ENCODE results near the gene TRPC4AP. TPM values are rescaled to one million over a fixed set of nuclear protein-coding genes. Genes with fewer than 3 reads are reported as not detected.
A peak's percentile ranks its signal among the peaks of the same experiment; 100 is the strongest.

The TRPC4AP gene
- total RNA-seq, 2 donors from 2014 or later: 44.1 to 57.4 TPM

DNA sequence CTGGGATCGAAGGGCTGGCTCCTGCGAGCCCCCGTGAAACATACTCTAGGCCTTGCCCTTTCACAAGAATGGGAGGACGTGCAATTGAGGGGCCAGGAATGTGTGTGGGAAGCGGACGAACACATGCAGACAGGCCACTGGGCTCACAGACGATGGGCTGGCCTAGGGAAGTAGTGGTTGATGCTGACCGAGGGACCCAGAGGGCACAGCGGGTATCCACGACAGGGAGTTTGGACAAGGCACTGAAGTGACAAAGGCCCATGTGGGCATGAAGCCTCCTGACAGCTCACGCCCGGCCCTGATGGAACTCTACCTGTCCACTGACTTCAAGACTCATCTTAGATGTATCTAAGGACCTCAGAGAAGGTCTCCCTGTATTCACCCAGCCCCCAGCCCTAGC, 84.7 kb downstream of the TRPC4AP start:
- peak in 3 of 4 donors; percentile 3 to 11 (median 9) for DNase-seq
- no peak overlapping the region for H3K4me3 ChIP-seq
- no peak for ATAC-seq
- no peak overlapping the region for H3K27ac ChIP-seq
- TF ChIP-seq POLR2A (IDR thresholded peaks at IDR 0.05): no peak
- TF ChIP-seq, protein P1, sequence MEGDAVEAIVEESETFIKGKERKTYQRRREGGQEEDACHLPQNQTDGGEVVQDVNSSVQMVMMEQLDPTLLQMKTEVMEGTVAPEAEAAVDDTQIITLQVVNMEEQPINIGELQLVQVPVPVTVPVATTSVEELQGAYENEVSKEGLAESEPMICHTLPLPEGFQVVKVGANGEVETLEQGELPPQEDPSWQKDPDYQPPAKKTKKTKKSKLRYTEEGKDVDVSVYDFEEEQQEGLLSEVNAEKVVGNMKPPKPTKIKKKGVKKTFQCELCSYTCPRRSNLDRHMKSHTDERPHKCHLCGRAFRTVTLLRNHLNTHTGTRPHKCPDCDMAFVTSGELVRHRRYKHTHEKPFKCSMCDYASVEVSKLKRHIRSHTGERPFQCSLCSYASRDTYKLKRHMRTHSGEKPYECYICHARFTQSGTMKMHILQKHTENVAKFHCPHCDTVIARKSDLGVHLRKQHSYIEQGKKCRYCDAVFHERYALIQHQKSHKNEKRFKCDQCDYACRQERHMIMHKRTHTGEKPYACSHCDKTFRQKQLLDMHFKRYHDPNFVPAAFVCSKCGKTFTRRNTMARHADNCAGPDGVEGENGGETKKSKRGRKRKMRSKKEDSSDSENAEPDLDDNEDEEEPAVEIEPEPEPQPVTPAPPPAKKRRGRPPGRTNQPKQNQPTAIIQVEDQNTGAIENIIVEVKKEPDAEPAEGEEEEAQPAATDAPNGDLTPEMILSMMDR (IDR thresholded peaks at IDR 0.05): no peak
- H3K36me3 ChIP-seq (replicated peaks in 1 of 2; ENCODE audit: insufficient read depth in 1 of 2, low read depth in 2 of 2): peaks cover 27 to 64% of the 10 kb centered on the region in 2 donors
- H3K27me3 ChIP-seq: no peaks in the 10 kb centered on the region
- H3K9me3 ChIP-seq: no peaks in the 10 kb centered on the region
- 93 to 94% methylated on average over 10 to 12 of the region's 12 CpGs for whole genome bisulfite sequencing, 2 donors
- intact Hi-C loops (cut with DNase I): no loop called here
- peaks cover 16% of the 10 kb centered on the region for H3K4me1 ChIP-seq

DNA sequence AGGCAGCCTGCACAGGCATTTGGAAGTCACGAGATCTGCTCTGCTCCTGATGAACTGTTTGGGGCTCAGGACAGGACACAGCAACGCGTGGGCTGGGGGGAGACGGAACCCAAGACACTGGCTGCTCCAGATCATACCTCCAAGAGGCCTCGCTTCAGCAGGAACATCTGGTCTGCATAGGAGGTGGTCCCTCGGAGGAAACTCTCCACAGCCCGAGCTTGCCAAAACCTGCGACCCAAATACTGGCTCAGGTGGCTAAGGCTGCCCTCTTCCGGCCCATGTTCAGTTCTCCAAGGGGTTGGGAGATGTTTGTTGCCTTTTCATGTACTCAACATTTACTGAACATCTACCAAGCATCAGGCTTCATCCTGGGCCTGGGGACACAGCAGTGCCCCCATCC, 85.2 kb downstream of the TRPC4AP start:
- no peak for ATAC-seq
- 77 to 93% methylated on average over 4 to 9 of the region's 9 CpGs for WGBS, 2 donors
- intact Hi-C loops (cut with DNase I): no loop called here

DNA sequence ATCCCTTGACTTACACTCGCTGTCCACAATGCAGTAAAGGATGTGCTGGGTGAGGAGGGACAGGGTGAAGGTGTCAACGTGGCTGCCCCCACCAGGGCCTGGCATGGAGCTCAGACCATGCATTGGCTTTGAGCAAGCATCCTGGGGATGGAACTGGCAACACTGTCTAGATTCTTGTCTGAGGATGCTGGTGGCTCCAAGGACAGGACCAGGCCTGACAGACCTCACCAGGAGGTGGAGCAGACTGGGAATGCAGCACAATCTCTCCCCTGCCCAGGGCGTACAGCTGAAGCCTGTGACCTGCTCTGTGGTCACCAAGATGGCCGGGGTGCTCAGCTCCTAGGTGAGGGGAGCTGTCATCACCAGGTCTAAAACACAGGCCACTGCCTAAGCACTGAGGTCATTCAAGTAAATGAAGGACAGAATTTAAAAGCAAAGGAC, 86.1 kb downstream of the TRPC4AP start:
- no peaks in the 10 kb centered on the region for H3K9me3 ChIP-seq
- H3K36me3 ChIP-seq (replicated peaks in 1 of 2; ENCODE audit: insufficient read depth in 1 of 2, low read depth in 2 of 2): peaks cover 26 to 65% of the 10 kb centered on the region in 2 donors
- intact Hi-C loops (cut with DNase I): no loop called here
- H3K4me3 ChIP-seq: no peak overlapping the region
- no peaks in the 10 kb centered on the region for H3K27me3 ChIP-seq
- TF ChIP-seq, protein P1 (IDR thresholded peaks at IDR 0.05): no peak
- no peak for TF ChIP-seq POLR2A (IDR thresholded peaks at IDR 0.05)
- peak in 1 of 4 donors; percentile 2 for DNase-seq
- peaks cover 16% of the 10 kb centered on the region for H3K4me1 ChIP-seq
- ATAC-seq: no peak
- 86 to 96% methylated on average over 3 to 4 of the region's 4 CpGs for WGBS, 2 donors
- H3K27ac ChIP-seq: no peak overlapping the region

More for the DNA sequence above, 85.2 kb downstream of the TRPC4AP start:
- H3K9me3 ChIP-seq: no peaks in the 10 kb centered on the region
- H3K4me1 ChIP-seq: peaks cover 16% of the 10 kb centered on the region
- H3K4me3 ChIP-seq: no peak overlapping the region
- peak in 3 of 4 donors; percentile 2 to 9 (median 6) for DNase-seq
- peaks cover 31 to 64% of the 10 kb centered on the region in 2 donors for H3K36me3 ChIP-seq (replicated peaks in 1 of 2; ENCODE audit: insufficient read depth in 1 of 2, low read depth in 2 of 2)
- TF ChIP-seq, protein P1 (IDR thresholded peaks at IDR 0.05): no peak
- no peak for TF ChIP-seq POLR2A (IDR thresholded peaks at IDR 0.05)
- no peaks in the 10 kb centered on the region for H3K27me3 ChIP-seq
- no peak overlapping the region for H3K27ac ChIP-seq

DNA sequence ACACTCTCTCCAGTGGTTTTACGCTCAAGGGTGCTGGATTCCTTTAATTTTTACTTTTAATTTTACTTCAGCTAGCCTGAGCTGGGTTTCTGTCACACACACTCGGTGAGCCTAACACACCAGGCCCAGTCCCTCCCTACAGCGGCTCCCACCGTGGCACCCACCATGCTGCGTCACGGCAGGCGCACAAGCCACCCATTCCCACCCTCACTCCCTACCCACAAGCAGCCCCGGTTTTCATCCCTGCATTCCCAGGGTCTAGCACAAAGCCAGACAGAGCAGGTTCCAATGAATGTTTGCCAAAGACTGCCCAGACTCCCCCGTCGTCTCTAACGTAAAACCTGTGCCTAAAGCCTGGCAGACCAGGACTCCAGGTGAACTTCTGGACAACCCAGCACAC, 86.6 kb downstream of the TRPC4AP start:
- 87 to 90% methylated on average over 11 of the region's 11 CpGs for WGBS, 2 donors
- TF ChIP-seq, protein P1 (IDR thresholded peaks at IDR 0.05): no peak
- no peak for TF ChIP-seq POLR2A (IDR thresholded peaks at IDR 0.05)
- no peak overlapping the region for H3K4me3 ChIP-seq
- intact Hi-C loops (cut with DNase I): no loop called here
- no peak overlapping the region for H3K27ac ChIP-seq
- peak in 1 of 4 donors; percentile 1 for DNase-seq
- no peaks in the 10 kb centered on the region for H3K27me3 ChIP-seq
- H3K9me3 ChIP-seq: no peaks in the 10 kb centered on the region
- ATAC-seq: no peak
- H3K36me3 ChIP-seq (replicated peaks in 1 of 2; ENCODE audit: insufficient read depth in 1 of 2, low read depth in 2 of 2): peaks cover 26 to 67% of the 10 kb centered on the region in 2 donors
- peaks cover 16% of the 10 kb centered on the region for H3K4me1 ChIP-seq

DNA sequence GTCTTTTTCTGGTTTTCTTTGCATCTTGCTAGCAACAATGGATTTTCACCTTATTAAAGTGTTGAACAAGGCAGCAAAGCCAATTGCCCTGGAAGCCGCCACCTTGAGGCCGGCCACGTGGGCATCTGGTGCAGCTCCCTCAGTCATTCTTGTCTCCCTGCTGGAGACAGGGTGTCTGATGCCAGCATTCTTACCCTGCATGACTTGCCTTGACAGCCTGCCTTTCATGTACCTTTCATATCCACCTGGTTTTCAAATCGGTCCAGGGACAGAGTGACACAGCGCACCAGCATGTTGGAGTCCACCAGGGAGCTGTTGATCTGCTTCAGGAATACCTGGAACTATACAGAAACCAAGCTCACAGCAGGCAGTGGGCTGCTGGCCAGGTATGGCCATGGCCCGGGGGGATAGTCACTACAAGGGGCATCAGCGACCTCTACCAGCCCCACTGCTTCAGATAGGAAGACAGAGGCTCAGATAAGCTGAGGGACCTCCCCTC, 87.1 kb downstream of the TRPC4AP start:
- H3K4me1 ChIP-seq: peaks cover 16% of the 10 kb centered on the region
- intact Hi-C loops (cut with DNase I): no loop called here
- no peaks in the 10 kb centered on the region for H3K27me3 ChIP-seq
- H3K4me3 ChIP-seq: no peak overlapping the region
- H3K36me3 ChIP-seq (replicated peaks in 1 of 2; ENCODE audit: insufficient read depth in 1 of 2, low read depth in 2 of 2): peaks cover 26 to 71% of the 10 kb centered on the region in 2 donors
- TF ChIP-seq, protein P1 (IDR thresholded peaks at IDR 0.05): no peak
- TF ChIP-seq POLR2A (IDR thresholded peaks at IDR 0.05): no peak
- WGBS, 2 donors: 81 to 87% methylated on average over 5 to 7 of the region's 7 CpGs
- H3K27ac ChIP-seq: no peak overlapping the region
- DNase-seq (peak in 2 of 4 donors; percentile 3 to 4), ATAC-seq (no peak)
- no peaks in the 10 kb centered on the region for H3K9me3 ChIP-seq
